GM10266 (cell line): ENCODE results near the gene REELD1.

Experiments used
- DNase-seq: peaks from one replicate; pipeline ENCODE4 v3.0.0; 2012; ENCODE audit errors: extremely low spot score
- CTCF ChIP-seq: IDR thresholded peaks from 2 replicates; pipeline ENCODE4 v1.5.1; 2012; ENCODE audit warnings: mild to moderate bottlenecking, low read depth; ENCODE audit not compliant: control insufficient read depth, insufficient read depth; ENCODE audit errors: missing control alignments

REELD1 gene

GRCh38 chr4:146261041-146261440 lies 46.7 kb downstream of the REELD1 start:
- no peak for DNase-seq

GRCh38 chr4:146263793-146264192 lies 49.5 kb downstream of the REELD1 start:
- no peak for TF ChIP-seq CTCF
- DNase-seq, result no peak

More at GRCh38 chr4:146261041-146261440, 46.7 kb downstream of the REELD1 start:
- TF ChIP-seq CTCF, result no peak

- no peak for DNase-seq
- TF ChIP-seq CTCF, result no peak
These were observed 51.7 kb downstream of the REELD1 start for GRCh38 chr4:146265950-146266490.

GRCh38 chr4:146267826-146268225 lies 53.5 kb downstream of the REELD1 start:
- no peak for TF ChIP-seq CTCF
- DNase-seq, result no peak

- no peak for TF ChIP-seq CTCF
- DNase-seq, result peak; percentile 29
These were observed 54.9 kb downstream of the REELD1 start for GRCh38 chr4:146269228-146269653.

- DNase-seq, result peak; percentile 15
- TF ChIP-seq CTCF, result no peak
These were observed 57.1 kb downstream of the REELD1 start for GRCh38 chr4:146271466-146271865.

GRCh38 chr4:146273204-146273901 lies 59.0 kb downstream of the REELD1 start:
- peak; percentile 45 for DNase-seq

More at GRCh38 chr4:146273204-146273901, 59.0 kb downstream of the REELD1 start:
- no peak for TF ChIP-seq CTCF
